Measurements from ENCODE around the gene LRRC25.
"Not testable (repeated sequence)": the region's sequence is repeated elsewhere in the genome, so short reads cannot be mapped to it uniquely, and the experiment has no call there.

The LRRC25 gene

DNA sequence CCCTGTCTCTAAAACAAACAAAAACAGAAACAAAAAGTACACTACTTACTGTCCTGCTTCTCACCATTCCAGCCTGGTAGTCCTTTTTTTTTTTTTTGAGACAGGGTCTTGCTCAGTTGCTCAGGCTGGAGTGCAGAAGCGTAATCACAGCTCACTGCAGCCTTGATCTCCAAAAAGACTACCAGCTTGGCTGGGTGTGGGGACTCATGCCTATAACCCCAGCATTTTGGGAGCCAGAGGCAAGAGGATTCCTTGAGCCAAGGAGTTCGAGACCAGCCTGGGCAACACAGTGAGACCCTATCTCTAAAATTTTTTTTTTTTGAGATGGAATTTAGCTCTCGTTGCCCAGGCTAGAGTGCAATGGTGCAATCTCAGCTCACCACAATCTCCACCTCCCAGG is 16.6 kb downstream of the LRRC25 start:
- DNase-seq (ENCODE audit: low read depth, low spot score): no peak

DNA sequence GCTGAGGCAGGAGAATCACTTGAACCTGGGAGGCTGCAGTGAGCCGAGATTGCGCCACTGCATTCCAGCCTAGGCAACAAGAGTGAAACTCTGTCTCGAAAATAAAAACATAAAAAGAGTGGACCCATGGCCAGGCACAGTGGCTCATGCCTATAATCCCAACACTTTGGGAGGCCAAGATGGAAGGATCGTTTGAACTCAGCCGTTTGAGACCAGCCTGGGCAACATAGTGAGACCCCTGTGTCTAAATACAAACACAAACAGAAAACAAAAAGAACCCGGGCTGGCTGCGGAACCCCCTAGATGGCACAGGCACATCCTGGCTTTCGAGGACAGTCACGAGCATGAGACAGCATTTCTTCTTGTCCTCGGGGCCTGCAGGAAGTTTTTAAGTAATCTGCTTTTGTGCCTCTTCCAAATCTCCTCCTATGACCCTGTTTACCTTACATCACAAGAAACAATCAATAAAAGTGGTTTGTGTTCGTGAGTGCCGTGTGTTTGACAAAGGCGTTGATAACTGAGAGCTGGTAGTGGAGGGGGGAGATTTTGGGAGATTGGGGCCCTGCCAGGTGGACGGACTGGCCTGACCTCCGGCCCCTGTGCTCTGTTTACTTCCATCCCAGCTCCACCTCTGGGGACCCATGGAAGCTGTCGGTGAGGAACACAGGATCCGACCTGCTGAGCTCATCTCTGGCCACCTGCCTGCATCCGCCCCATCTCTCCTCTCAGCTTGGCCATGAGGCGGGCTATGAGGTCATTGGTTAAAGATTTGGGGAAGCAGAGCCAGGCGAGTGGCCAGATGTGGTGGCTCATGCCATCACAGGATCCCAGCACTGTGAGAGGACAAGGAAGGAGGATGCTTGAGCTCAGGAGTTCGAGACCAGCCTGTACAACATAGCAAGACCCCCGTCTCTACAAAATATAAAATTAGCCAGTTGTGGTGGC is 17.3 kb downstream of the LRRC25 start:
- no peak for DNase-seq (ENCODE audit: low read depth, low spot score)

DNA sequence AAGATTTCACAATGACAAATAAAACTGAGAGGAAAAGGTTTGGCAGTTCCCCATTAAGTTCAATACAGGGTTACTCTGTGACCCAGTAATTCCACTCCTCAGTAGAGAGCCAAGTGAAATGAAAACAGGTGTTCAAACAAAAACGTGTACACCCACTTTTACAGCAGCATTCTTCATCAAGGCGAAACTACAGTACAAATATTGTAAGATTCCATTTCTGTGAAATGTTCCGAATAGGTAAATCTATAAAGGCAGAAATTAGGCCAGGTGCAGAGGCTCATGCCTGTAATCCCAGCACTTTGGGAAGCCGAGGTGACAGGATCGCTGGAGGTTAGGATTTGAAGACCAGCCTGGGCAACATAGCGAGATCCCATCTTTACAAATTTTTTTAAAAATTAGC is 20.4 kb downstream of the LRRC25 start:
- DNase-seq (ENCODE audit: low read depth, low spot score): no peak

DNA sequence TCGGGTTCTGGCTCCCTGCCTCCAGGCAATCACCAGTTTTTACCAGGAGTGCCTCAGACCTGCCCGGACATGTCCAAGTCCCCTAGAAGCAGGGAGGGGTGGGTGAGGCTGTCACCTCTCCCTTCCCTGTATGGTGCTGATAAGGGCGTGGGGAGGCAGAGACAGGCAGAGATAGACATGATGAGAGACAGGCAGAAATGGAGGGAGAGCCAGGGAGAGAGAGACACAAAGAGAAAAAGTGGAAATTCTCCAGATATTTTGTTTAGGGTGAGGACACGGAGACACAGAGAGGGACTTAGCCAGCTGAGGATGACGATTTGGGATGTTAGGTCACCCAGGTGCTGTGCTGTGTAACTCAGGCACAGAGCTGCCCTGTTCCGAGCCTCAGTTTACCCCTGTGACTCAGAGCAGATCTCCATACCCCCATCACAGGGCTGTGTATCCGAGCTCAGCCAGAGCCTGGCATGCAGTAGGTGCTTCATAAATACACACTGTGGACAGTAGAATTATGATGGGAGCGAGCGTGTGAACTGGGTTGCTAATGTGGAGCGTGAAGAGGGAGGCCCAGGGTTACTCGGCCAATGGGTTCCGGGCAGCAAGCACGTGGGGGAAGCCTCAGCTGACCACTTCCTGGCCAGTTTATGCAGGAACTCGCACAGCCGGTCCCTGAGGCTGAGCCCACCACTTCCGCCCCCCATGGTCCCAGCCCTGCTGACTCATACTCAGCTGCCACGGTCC is 23.4 kb downstream of the LRRC25 start:
- DNase-seq (ENCODE audit: low read depth, low spot score): peak; percentile 96

DNA sequence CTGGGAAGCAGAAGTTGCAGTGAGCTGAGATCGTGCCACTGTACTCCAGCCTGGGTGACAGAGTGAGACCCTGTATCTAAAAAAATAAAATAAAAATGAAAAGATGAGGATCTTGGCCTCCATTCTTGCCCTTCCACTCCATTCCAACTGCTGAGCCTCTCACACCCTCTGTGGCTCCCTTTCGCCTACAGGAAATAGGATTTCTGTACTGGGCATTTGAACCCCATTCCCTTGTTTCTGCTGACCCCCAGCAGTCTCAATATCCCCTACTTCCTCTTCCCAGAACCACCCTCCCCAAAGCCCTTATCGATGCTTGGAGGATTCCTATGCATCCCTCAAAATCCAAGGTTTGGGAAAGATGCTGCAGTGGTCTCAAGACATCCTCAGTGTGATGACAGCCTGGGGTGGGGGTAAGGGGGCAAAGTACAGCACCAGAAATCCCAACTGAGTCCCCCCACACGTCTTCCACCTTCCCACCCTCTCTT is 24.0 kb downstream of the LRRC25 start:
- DNase-seq (ENCODE audit: low read depth, low spot score): no peak

DNA sequence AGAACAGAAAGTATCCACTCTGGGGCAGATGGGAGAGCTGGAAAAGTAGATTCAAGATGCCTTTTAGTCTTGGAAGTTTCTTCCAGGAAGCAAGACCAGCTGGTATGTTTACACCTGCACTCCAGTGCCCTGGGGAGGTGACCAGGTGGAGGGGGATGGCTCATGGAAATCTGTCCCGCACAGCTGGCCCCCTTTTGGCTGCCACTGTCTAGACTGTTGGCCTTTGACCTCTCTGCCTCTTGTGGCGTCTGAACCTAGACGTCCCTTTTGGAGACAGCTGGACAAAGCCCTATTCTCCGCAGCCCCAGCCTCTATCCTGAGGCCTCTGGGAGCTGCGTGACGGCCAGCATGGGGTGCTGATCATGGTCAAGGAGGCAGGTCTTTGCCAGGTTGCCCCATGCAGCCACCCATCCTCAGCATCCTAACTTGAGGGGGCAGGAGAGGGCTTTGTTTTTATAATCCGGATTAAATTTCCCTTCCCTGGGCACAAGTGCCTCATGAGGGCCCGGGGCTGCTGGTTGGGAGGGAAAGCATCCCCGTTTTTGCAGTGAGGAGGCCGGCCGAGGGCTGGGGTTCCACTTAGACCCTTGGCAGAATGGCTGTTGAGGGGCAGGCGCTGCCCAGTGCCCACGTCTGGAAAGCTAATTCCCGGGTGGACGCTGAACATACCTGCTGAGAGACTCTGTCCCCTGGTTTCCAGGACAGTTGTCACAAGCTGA is 28.8 kb downstream of the LRRC25 start:
- no peak for DNase-seq (ENCODE audit: low read depth, low spot score)

DNA sequence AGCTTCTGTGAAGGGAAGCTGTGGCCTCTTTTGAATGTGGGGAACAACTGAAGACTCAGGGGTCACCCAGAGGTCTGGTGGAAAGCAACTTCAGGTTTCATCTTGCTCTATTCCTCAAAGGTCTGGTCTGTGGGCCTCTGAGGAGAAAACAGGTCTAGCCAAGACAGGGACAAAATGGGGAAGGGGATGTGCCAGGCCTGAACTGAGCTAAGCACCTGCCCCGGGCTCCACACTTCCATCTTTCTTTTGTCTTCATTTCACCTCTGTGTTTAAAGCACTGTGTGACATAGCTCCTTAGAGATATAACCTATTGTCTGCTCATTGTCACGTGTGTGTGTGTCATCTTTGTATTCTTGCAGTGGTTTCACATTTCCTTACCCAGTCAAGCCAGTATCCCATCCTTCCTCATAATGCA is 31.4 kb downstream of the LRRC25 start:
- DNase-seq (ENCODE audit: low read depth, low spot score): no peak

DNA sequence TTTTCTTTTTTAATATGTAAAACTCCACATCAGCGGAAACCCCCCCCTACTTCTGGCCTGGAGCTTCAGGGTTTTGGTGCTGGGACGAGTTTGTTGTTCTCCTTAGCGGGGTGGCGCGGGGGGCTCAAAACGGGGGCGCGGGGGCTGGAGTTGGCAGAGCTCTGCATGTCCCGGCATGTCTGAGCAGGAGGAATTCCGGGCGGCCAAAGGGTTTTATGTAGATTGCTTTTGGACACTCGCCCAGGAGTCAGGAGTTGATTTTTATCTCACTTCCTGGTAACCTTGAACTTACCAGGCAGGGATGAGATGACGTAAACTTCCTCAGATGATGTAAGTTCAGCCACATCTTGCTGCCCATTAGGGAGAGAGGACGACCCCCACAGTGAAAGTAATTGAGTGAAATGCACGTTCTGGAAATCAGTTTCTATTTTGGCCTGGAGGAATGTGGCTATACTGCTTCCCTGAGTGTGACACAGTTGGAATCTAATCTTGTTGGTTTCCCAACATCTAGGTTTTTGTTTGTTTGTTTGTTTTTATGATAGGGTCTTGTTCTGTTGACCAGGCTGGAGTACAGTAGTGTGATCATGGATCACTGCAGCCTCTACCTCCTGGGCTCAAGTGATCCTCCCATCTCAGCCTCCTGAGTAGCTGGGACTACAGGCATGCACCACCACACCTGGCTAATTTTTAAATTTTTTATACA is 32.4 kb downstream of the LRRC25 start:
- peak; percentile 98 for DNase-seq (ENCODE audit: low read depth, low spot score)

DNA sequence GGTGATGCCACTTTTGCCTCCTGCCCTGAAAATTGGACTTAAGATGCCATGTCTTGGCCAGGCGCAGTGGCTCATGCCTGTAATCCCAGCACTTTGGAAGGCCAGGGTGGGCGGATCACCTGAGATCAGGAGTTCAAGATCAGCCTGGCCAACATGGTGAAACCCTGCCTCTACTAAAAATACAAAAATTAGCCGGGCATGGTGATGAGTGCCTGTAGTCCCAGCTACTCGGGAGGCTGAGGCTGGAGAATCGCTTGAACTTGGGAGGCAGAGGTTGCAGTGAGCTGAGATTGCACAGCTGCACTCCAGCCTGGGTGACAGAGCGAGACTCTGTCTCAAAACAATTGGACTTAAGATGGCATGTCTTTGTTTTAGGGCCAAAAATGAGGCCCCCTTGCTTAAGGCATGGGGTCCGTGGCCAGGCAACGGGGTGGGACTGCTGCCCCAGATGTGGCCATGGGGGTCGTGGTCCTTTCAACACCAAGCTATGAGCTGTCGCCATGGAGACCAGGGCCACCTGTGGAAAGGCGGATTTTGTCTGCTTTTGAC is 33.1 kb downstream of the LRRC25 start:
- not testable (repeated sequence) for DNase-seq (ENCODE audit: low read depth, low spot score)

DNA sequence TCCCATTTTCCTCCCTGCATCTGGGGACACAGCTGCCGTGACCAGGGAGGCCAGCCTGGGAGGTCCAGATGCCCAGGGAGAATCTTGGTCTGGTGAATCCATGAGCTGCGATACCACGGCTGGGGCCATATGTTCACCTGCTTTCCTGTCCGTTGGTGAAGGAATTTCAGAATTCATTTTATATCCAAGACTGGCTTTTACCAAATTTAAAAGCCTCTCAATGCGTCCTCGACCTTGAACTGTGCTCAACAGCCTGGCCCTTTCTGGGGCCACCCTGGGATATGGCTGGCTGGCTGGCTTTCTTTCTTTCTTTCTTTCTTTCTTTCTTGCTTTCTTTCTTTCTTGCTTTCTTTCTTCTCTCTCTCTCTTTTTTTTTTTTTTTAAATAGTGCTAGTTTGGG is 33.6 kb downstream of the LRRC25 start:
- no peak for DNase-seq (ENCODE audit: low read depth, low spot score)

DNA sequence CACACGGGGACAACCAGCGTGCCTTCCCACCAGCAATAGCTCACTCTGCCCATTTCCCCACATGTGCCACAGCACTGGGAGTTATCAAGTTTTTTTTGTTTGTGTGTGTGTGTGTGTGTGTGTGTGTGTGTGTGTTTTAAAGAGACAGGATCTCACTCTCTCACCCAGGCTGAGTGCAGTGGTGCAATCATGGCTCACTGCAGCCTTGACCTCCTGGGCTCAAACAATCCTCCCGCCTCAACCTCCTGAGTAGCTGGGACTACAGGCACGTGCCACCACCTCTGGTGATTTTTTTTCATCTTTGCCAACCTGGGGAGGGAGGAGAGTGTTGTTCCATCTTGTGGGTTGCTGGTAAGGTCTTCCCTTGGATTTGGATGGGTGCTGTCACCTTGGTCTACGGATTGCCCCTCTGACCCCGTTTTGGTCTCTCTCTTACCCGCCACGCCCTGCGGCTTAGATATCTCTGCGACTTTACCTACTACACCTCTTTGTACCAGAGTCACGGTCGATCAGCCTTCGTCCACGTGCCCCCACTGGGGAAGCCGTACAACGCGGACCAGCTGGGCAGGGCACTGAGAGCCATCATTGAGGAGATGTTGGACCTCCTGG is 34.4 kb downstream of the LRRC25 start:
- DNase-seq (ENCODE audit: low read depth, low spot score): no peak

DNA sequence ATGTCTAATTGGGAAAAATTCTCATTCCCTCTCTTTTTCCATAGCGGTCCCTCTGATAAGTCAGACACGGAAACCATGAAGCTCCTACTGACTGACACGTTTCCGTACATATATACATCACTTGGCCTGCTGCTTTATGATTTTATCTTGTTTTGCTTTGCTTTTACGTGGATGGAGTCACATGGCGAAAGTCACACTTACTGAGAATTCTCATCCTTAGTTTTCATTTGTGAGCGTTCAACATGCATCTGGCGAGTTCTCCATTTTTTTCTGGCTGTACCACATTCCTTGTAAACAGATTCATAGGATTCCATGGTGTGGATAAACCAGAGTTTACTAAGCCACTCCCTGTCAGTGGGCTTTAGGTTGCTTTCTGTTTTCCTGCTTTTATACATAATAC is 35.8 kb downstream of the LRRC25 start:
- no peak for DNase-seq (ENCODE audit: low read depth, low spot score)

DNA sequence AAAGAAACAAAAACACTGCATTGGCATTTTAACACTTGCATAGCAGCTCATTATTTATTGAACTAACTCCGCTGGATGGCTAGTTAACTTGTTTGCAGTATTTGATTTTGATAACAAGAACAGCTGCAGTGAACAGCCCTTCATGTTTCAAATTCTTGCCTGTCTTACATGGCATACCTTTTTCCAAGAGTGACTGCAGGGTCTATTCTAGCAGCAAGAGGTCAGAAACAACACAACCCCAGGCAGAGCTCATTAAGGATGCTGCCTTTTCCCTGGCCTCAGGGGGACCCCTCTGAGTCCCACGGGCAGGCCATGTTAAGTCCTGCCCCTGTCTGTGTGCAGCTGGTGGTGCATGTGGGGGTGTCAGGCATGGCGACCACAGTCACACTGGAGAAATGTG is 40.4 kb downstream of the LRRC25 start:
- DNase-seq (ENCODE audit: low read depth, low spot score): no peak

DNA sequence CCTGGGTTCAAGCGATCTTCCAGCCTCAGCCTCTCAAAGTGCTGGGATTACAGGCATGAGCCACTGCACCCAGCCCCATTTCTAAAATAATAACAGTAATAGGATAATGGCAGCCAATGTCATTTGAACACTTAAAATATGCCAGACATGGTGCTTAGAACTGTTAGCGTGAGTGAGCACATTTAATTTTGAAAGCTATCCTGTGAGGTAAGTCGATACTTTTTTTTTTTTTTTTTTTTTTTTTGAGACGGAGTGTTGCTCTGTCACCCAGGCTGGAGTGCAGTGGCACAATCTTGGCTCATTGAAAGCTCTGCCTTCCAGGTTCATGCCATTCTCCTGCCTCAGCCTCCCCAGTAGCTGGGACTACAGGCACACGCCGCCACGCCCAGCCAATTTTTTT is 42.7 kb downstream of the LRRC25 start:
- not testable (repeated sequence) for DNase-seq (ENCODE audit: low read depth, low spot score)

DNA sequence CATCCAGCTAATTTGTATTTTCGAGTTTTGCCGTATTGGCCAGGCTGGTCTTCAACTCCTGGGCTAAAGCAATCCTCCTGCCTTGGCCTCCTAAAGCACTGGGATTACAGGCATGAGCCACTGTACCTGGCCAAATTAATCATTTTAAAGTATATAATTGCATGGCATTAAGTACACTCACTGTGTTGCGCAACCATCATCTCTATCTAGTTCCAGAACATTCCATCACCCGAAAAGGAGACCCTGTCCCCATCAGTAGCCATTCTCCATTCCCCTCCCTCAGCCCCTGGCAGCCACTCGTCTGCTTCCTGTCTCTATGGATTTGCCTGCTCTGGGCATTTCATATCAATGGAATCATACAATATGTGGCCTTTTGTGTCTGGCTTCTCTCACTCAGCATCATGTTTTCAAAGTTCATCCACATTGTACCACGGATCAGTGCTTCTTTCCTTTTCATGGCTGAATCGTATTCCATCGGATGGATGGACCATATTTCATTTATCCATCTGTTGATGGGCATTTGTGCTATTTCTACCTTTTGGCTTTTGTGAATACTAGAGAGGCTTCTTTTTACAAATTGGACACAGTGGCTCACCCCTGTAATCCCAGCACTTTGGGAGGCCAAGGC is 43.9 kb downstream of the LRRC25 start:
- DNase-seq (ENCODE audit: low read depth, low spot score): no peak

DNA sequence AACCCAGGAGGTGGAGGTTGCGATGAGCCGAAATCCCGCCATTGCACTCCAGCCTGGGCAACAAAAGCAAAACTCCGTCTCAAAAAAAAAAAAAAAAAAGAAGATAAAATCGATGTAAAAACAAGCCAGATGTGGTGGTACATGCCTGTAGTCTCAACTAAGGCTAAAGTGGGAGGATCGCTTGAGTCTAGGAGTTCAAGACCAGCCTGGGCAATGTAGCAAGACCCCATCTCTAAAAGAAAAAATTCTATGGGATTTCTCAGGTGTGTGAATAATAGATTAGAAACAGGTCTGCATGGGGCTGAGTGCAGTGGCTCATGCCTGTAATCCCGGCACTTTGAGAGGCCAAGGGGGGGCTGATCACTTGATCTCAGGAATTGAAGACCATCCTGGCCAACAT is 45.9 kb downstream of the LRRC25 start:
- DNase-seq (ENCODE audit: low read depth, low spot score): no peak

DNA sequence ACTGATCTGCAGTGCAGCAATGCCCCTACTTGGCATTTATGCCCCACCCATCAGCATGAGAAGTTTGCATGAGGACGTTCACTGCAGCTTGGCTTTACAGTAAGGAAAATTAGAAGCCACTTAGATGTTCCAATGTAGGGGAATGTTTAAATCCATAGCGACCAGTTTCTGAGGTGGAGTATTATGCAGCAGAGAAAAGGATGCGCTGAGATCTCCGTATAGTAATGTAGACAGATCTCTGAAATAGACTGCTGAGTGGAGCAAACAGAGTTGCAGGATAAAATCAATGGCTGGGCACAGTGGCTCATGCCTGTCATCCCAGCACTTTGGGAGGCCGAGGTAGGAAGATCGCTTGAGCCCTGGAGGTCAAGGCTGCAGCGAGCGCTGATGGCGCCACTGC is 46.9 kb downstream of the LRRC25 start:
- DNase-seq (ENCODE audit: low read depth, low spot score): no peak

DNA sequence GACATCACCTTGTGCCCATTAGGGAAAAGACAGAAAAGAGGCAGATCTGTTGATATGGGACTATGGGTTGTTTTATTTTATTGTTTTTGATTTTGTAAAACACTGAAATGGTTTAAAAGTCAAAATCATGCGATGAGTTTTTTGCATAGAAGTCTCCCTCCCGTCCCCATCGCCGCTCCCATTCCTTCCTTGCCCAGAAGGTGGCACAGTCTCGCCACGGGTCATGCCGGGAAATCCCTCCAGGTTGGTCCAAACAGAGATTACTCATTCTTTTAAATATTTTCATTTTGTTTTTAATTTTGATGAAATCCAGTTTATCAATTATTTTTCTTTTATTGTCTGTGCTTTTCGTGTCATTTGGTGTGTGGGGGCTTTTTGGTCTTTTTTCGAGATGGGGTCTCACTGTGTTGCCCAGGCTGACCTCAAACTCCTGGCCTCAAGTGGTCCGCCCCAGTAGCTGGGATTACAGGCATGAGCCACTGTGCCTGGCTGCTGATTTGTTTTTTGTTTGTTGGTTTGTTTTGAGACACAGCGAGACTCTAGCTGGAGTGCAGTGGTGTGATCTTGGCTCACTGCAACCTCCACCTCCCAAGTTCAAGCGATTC is 47.8 kb downstream of the LRRC25 start:
- DNase-seq (ENCODE audit: low read depth, low spot score): no peak

DNA sequence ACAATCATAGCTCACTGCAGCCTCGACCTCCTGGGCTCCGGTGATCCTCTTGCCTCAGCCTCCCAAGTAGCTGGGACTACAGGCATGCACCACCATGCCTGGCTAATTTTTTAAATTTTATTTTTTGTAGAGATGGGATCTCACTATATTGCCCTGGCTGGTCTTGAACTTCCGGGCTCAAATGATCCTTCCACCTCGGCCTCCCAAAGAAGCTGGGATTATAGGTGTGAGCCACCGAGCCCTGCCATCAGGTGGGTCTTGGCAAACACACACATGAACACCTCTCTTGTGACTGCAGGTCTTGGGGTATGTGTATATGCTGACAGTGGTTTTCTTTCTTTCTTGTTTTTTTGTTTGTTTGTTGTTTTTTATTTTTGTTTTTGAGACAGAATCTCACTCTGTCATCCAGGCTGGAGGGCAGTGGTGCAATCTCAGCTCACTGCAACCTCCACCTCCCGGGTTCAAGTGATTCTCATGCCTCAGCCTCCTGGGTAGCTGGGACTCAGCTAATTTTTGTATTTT is 48.5 kb downstream of the LRRC25 start:
- not testable (repeated sequence) for DNase-seq (ENCODE audit: low read depth, low spot score)

DNA sequence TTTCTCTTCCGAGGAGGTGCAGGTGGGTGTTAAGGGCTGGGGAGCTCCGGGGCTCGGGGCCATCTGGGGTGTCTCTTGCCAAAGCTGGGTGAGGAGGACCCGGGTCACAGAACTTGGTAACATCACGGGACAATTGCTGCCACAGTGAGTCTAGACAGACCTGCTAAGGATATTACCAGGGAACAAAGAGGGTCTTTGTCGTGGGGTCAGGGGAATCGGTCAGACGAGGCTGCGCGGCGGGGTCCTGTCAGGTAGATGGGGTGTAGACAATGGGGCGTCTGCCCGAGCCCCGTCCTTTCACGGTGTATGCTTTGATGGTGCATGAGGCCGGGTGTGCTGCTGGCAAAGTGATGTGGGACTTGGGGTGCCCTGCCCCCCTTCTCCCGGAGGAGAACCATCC is 49.3 kb downstream of the LRRC25 start:
- DNase-seq (ENCODE audit: low read depth, low spot score): no peak
